Measurements from ENCODE around the gene C8G. TPM values are rescaled to one million over a fixed set of nuclear protein-coding genes. Genes with fewer than 3 reads are reported as not detected.

C8G gene
- total and polyA plus RNA-seq, 2 of the 13 experiments (the other 11 are each of a cell fraction or from before 2014, with no cell fraction given) = 4.9 to 12.8 TPM

DNA sequence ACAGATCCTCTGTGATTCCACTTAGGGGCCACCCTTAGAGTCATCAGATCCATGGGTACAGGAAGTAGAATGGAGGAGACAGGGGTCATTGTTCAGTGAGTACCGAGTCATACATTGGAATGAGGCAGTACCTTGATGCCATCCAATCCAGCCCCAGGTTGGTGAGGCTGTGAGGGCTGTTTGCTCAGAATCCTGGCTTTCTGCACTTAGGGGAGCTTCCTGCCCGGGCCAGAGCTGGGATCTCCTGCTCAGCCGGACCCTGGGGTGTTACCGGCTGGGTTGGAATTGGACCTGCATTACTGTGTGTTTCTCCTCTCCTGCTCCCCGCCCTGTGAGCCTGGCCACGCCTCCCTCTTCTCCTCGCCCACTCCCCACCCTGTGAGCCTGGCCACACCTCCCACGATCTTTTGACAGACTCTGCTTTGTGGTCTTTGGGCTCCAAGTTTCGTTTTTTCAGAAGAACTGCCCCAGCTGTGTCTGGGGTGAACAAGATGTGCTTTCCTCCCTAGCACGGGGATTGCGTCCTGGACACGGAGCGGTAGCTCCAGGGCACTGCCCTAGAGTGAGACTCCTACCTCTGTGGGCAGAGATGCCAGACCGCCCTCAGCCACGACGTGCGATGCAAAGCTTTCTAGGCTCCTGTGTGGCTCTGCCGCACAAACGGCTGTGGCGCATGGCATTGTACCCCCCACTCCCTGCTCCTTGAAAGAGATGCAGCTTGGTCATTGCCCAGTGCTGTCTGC lies 43.4 kb upstream of the C8G start (continued):
- TF ChIP-seq, protein P1, sequence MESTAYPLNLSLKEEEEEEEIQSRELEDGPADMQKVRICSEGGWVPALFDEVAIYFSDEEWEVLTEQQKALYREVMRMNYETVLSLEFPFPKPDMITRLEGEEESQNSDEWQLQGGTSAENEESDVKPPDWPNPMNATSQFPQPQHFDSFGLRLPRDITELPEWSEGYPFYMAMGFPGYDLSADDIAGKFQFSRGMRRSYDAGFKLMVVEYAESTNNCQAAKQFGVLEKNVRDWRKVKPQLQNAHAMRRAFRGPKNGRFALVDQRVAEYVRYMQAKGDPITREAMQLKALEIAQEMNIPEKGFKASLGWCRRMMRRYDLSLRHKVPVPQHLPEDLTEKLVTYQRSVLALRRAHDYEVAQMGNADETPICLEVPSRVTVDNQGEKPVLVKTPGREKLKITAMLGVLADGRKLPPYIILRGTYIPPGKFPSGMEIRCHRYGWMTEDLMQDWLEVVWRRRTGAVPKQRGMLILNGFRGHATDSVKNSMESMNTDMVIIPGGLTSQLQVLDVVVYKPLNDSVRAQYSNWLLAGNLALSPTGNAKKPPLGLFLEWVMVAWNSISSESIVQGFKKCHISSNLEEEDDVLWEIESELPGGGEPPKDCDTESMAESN (CRISPR knock-in tag; conservative IDR thresholded peaks at IDR 0.05) = no peak
- TF ChIP-seq GLI4 (CRISPR knock-in tag; IDR thresholded peaks at IDR 0.05; ENCODE audit: borderline replicate concordance) = no peak
- no peak for TF ChIP-seq ZNF737 (CRISPR knock-in tag; IDR thresholded peaks at IDR 0.05; ENCODE audit: borderline replicate concordance)
- TF ChIP-seq ZNF703 (CRISPR knock-in tag; IDR thresholded peaks at IDR 0.05; ENCODE audit: borderline replicate concordance) = no peak
- TF ChIP-seq BCLAF1 (IDR thresholded peaks at IDR 0.05) = no peak
- TF ChIP-seq HNRNPL (IDR thresholded peaks at IDR 0.05; ENCODE audit: low read depth, low read length) = 0 out of 2 replicates have a peak, but pooled peaks have one; percentile 18
- peak; percentile 14 to 15; a peak in 1 of 4 replicates for TF ChIP-seq POLR2A (IDR thresholded peaks at IDR 0.05; ENCODE audit: insufficient read depth in 1 of 2, low read depth in 2 of 2, low read length in 2 of 2)
- TF ChIP-seq, protein P2, sequence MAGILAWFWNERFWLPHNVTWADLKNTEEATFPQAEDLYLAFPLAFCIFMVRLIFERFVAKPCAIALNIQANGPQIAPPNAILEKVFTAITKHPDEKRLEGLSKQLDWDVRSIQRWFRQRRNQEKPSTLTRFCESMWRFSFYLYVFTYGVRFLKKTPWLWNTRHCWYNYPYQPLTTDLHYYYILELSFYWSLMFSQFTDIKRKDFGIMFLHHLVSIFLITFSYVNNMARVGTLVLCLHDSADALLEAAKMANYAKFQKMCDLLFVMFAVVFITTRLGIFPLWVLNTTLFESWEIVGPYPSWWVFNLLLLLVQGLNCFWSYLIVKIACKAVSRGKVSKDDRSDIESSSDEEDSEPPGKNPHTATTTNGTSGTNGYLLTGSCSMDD (CRISPR knock-in tag; IDR thresholded peaks at IDR 0.05) = 0 out of 2 replicates have a peak, but pooled peaks have one; percentile 18
- no peak for TF ChIP-seq ZNF720 (CRISPR knock-in tag; IDR thresholded peaks at IDR 0.05)
- peak; percentile 29 for TF ChIP-seq AGO1 (IDR thresholded peaks at IDR 0.05; ENCODE audit: low read depth, low read length, poor library complexity, severe bottlenecking)
- no peak for TF ChIP-seq GATA4 (IDR thresholded peaks at IDR 0.05; ENCODE audit: borderline replicate concordance, low read depth)
- TF ChIP-seq CEBPG (CRISPR knock-in tag; IDR thresholded peaks at IDR 0.05) = no peak
- TF ChIP-seq TEAD3 (CRISPR knock-in tag; optimal IDR thresholded peaks at IDR 0.05; ENCODE audit: borderline replicate concordance) = peak; percentile 53
- TF ChIP-seq, protein P3, sequence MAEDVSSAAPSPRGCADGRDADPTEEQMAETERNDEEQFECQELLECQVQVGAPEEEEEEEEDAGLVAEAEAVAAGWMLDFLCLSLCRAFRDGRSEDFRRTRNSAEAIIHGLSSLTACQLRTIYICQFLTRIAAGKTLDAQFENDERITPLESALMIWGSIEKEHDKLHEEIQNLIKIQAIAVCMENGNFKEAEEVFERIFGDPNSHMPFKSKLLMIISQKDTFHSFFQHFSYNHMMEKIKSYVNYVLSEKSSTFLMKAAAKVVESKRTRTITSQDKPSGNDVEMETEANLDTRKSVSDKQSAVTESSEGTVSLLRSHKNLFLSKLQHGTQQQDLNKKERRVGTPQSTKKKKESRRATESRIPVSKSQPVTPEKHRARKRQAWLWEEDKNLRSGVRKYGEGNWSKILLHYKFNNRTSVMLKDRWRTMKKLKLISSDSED (CRISPR knock-in tag; IDR thresholded peaks at IDR 0.05) = no peak
- no peak for TF ChIP-seq NFIC (IDR thresholded peaks at IDR 0.05; ENCODE audit: low read length)
- peak; percentile 28; the same call in 1 of the 2 replicates for TF ChIP-seq RARA (CRISPR knock-in tag; IDR thresholded peaks at IDR 0.05)
- no peak for TF ChIP-seq CREB3 (CRISPR knock-in tag; IDR thresholded peaks at IDR 0.05)
- TF ChIP-seq ZFY (CRISPR knock-in tag; IDR thresholded peaks at IDR 0.05) = no peak
- TF ChIP-seq, protein P4, sequence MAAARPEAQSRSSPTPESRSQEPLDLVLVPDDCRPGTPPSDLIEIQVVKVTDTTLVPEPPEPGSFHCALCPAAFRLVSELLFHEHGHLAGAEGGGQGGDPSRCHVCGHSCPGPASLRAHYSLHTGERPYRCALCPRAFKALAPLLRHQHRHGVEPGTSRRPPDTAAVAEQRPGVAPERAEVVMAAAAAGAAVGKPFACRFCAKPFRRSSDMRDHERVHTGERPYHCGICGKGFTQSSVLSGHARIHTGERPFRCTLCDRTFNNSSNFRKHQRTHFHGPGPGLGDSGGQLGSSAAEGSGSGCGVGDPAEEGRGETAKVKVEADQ (CRISPR knock-in tag; IDR thresholded peaks at IDR 0.05; ENCODE audit: borderline replicate concordance) = no peak
- no peak for TF ChIP-seq SMAD1 (CRISPR knock-in tag; IDR thresholded peaks at IDR 0.05; ENCODE audit: borderline replicate concordance, low read depth)
- TF ChIP-seq GABPA (IDR thresholded peaks at IDR 0.05; ENCODE audit: low read depth, low read length) = no peak
- peak; percentile 41; the same call in 1 of the 2 replicates for TF ChIP-seq GABPA (CRISPR knock-in tag; IDR thresholded peaks at IDR 0.05; ENCODE audit: low read depth)
